ENCODE data around the gene ADGRV1. TPM values are rescaled to one million over a fixed set of nuclear protein-coding genes. Genes with fewer than 3 reads are reported as not detected.
"Not testable (repeated sequence)": the region's sequence is repeated elsewhere in the genome, so short reads cannot be mapped to it uniquely, and the experiment has no call there.

The ADGRV1 gene
- total and polyA plus RNA-seq, 8 donors: 0.75 to 10.3 (median 4.0) TPM

DNA sequence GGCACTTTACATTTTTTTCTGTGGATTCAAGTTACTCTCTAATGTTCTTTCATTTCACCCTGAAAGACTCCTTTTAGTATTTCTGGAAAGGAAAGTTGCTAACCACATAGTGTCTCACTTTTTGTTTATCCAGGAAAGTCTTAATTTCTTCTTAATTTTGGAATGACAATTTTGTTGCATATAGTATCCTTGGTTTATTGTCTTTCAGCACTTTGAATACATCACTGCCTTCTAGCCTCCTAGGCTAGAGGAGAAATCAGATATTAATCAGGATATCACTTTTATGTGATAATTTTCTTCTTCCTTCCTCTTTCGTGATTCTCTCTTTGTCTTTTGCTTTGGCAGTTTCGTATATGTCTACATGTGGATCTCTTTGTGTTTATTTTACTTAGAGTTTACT is 11.4 kb downstream of the ADGRV1 start:
- no peaks in the 10 kb centered on the region for H3K27me3 ChIP-seq
- H3K4me1 ChIP-seq: no peaks in the 10 kb centered on the region
- no peaks in the 10 kb centered on the region for H3K9me3 ChIP-seq
- no peak overlapping the region for H3K27ac ChIP-seq
- no peaks in the 10 kb centered on the region for H3K36me3 ChIP-seq
- 62 to 78% (median 75%) methylated on average over 2 of the region's 2 CpGs for WGBS, 5 donors
- H3K4me3 ChIP-seq: no peak overlapping the region
- no peak for DNase-seq
- intact Hi-C loops (cut with DNase I; ENCODE audit: low total_unique reads): no loop called here
- TF ChIP-seq, protein P1, sequence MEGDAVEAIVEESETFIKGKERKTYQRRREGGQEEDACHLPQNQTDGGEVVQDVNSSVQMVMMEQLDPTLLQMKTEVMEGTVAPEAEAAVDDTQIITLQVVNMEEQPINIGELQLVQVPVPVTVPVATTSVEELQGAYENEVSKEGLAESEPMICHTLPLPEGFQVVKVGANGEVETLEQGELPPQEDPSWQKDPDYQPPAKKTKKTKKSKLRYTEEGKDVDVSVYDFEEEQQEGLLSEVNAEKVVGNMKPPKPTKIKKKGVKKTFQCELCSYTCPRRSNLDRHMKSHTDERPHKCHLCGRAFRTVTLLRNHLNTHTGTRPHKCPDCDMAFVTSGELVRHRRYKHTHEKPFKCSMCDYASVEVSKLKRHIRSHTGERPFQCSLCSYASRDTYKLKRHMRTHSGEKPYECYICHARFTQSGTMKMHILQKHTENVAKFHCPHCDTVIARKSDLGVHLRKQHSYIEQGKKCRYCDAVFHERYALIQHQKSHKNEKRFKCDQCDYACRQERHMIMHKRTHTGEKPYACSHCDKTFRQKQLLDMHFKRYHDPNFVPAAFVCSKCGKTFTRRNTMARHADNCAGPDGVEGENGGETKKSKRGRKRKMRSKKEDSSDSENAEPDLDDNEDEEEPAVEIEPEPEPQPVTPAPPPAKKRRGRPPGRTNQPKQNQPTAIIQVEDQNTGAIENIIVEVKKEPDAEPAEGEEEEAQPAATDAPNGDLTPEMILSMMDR (IDR thresholded peaks at IDR 0.05): no peak
- no peak for TF ChIP-seq POLR2AphosphoS5 (IDR thresholded peaks at IDR 0.05)
- TF ChIP-seq EP300 (IDR thresholded peaks at IDR 0.05): no peak
- no peak for TF ChIP-seq POLR2A (IDR thresholded peaks at IDR 0.05)

DNA sequence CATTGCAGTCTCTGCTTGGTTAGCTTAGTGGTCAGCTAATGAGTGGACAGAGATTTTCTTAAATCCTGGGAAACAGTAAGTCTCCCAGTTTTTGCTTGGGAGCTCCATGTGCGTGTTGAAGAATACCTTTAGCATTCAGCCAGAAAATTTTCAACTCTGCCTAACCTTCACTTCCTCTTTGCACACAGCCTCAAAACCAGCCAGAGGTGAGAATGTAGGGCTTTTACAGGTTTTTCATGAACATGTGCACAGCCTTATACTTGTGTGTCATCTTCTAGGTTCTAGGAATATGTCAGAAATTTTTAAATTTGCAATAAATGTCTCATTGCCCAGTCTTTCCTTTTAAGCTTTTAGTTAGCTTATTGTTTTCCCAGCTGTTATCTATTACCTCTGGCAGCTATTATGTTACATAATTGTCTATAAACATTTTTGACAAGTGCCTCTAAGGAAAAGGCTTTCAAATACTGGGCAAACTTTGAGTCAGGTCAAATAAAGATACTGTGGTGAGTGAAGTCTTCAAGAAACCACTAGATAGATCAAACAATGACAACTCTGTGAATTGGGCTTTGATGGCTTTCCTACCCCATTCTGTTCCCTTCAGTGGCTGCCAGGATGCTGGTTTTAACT is 12.7 kb downstream of the ADGRV1 start:
- Histone ChIP-seq H3K4me1 (no peaks in the 10 kb centered on the region), H3K27ac (no peak overlapping the region), H3K27me3 (no peaks in the 10 kb centered on the region), H3K9me3 (no peaks in the 10 kb centered on the region), H3K4me3 (no peak overlapping the region), H3K36me3 (no peaks in the 10 kb centered on the region)
- WGBS, 5 donors: 71 to 100% (median 85%) methylated on average over 1 of the region's 1 CpG
- intact Hi-C loops (cut with DNase I; ENCODE audit: low total_unique reads): no loop called here
- no peak for DNase-seq
- TF ChIP-seq POLR2AphosphoS5 (IDR thresholded peaks at IDR 0.05) (no peak), EP300 (IDR thresholded peaks at IDR 0.05) (no peak), POLR2A (IDR thresholded peaks at IDR 0.05) (no peak)
- TF ChIP-seq, protein P1 (IDR thresholded peaks at IDR 0.05): no peak

DNA sequence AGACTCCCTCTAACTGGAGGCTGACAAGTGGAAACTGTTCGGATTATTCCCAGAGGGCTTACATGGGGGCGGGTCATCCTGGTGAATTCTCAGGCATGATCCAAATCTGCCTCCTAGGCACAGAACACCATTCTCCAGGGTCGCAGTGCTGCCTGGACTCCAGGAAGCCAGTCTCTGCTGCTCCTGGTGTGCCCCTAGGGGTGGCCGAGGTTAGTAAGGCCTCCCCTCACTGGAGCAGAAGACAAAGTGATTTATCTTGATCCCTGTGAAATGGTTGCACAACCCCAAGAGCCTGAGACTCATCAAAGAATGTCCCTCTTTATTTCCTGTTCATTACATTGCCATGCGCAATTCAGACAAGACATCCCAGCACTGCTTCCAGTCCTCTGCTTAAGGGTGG is 17.1 kb downstream of the ADGRV1 start:
- TF ChIP-seq, protein P1 (IDR thresholded peaks at IDR 0.05): no peak
- TF ChIP-seq POLR2A (IDR thresholded peaks at IDR 0.05) (no peak), POLR2AphosphoS5 (IDR thresholded peaks at IDR 0.05) (no peak), EP300 (IDR thresholded peaks at IDR 0.05) (no peak)
- H3K4me1 ChIP-seq: no peaks in the 10 kb centered on the region
- no peak for DNase-seq
- H3K4me3 ChIP-seq: no peak overlapping the region
- no peaks in the 10 kb centered on the region for H3K27me3 ChIP-seq
- WGBS, 5 donors: 87 to 94% (median 92%) methylated on average over 5 of the region's 5 CpGs
- no peaks in the 10 kb centered on the region for H3K36me3 ChIP-seq
- intact Hi-C loops (cut with DNase I; ENCODE audit: low total_unique reads): no loop called here
- H3K9me3 ChIP-seq: peaks cover 0 to 4% (median 0%) of the 10 kb centered on the region in 4 donors
- no peak overlapping the region for H3K27ac ChIP-seq

DNA sequence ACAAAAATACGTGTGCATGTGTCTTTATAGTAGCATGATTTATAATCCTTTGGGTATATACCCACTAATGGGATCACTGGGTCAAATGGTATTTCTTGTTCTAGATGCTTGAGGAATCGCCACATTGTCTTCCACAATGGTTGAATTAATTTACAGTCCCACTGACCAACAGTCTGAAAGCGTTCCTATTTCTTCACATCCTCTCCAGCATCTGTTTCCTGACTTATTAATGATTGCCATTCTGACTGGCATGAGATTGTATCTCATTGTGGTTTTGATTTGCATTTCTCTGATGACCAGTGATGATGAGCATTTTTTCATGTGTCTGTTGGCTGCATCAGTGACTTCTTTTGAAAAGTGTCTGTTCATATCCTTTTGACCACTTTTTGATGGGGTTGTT is 18.0 kb downstream of the ADGRV1 start:
- H3K4me1 ChIP-seq; H3K36me3 ChIP-seq; H3K27me3 ChIP-seq; H3K9me3 ChIP-seq; H3K4me3 ChIP-seq; intact Hi-C loops (cut with DNase I; ENCODE audit: low total_unique reads); DNase-seq; H3K27ac ChIP-seq: not testable (repeated sequence)
- WGBS, 5 donors: 81 to 90% (median 87%) methylated on average over 3 of the region's 3 CpGs

DNA sequence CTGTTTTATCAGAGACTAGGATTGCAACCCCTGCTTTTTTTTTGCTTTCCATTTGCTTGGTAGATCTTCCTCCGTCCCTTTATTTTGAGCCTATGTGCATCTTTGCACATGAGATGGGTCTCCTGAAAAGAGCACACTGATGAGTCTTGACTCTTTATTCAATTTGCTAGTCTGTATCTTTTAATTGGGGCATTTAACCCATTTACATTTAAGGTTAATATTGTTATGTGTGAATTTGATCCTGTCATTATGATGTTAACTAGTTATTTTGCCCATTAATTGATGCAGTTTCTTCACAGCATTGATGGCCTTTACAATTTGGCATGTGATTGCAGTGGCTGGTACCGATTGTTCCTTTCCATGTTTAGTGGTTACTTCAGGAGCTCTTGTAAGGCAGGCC is 21.3 kb downstream of the ADGRV1 start:
- H3K9me3 ChIP-seq; H3K27ac ChIP-seq; H3K36me3 ChIP-seq; H3K4me1 ChIP-seq; intact Hi-C loops (cut with DNase I; ENCODE audit: low total_unique reads); H3K27me3 ChIP-seq; DNase-seq; H3K4me3 ChIP-seq: not testable (repeated sequence)
- WGBS, 5 donors: 81 to 94% (median 89%) methylated on average over 2 of the region's 2 CpGs

Measured in stomach (tissue), 9 donors.